ENCODE measurements around the gene ATAD3A.
A peak's percentile ranks its signal among the peaks of the same experiment; 100 is the strongest.
"Not testable (repeated sequence)": the region's sequence is repeated elsewhere in the genome, so short reads cannot be mapped to it uniquely, and the experiment has no call there.

ATAD3A gene

GRCh38 chr1:1511533-1512285 is at the start of gene ATAD3A:
Gene ATAD3A, plus strand, starts transcription at chr1:1512162. Its CDS starts 107 bp downstream, at chr1:1512269.
- DNase-seq: peak; percentile 96

GRCh38 chr1:1462318-1462966 is 49.5 kb upstream of the ATAD3A start:
- no peak for DNase-seq

DNA sequence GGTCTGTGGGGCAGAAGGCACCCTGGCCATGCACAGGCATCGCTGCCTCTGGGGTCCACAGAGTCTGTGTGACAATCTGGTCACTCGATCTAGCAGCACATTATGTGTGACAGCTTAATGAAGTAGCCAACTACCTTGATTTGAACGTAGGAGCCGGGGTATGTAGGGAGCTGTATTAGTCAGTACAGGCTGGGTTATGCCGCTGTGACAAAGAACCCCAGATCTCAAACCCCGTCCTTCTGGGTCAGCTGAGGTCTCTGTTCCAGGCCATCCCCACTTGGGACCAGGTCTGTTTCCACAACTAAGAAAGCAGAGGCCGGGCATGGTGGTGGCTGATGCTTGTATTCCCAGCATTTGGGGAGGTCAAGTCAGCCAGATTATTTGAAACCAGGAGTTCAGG is 48.6 kb upstream of the ATAD3A start:
- no peak for DNase-seq

DNA sequence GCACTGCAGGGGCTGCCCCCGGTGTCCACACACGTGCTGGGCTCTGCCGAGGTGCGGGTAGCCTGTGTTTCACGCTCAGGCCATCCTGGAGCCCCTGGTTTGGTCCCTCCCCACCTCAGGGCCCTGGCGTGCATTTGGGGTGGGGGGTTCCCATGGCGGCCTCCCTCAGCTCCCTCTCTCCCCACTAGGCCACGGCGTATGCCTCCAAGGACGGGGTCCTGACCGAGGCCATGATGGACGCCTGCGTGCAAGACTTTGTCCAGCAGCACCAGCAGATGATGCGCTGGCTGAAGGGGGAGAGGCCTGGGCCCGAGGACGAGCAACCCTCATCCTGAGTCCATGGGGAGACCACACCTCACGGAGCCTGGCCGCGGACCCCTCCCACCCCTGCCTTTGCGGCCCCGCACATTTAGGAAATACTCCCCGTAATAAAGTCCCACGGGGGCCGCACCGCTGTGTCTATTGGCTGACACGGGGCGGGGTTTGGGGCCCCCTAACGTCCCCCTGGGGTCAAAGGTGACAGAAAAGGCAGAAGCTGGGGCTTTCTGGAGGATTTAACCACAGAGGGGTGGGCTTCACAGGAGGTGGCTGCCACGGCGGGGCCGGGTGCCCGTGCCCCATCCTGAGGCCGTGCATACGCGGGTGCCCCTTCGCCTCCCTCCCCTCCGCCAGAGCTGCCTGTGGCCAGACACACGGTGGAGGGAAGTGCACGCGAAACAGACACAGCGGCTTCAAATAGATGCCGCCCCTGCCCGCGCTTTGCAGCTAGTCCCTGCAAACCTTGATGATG is 43.6 kb upstream of the ATAD3A start:
- DNase-seq: not testable (repeated sequence)

GRCh38 chr1:1470626-1471388 is 41.2 kb upstream of the ATAD3A start:
- no peak for DNase-seq

GRCh38 chr1:1471389-1472052 is 40.4 kb upstream of the ATAD3A start, which contains the start of gene ATAD3B:
Gene ATAD3B, plus strand, starts transcription at chr1:1471765. Its CDS starts 120 bp downstream, at chr1:1471885.
- DNase-seq: peak; percentile 82

DNA sequence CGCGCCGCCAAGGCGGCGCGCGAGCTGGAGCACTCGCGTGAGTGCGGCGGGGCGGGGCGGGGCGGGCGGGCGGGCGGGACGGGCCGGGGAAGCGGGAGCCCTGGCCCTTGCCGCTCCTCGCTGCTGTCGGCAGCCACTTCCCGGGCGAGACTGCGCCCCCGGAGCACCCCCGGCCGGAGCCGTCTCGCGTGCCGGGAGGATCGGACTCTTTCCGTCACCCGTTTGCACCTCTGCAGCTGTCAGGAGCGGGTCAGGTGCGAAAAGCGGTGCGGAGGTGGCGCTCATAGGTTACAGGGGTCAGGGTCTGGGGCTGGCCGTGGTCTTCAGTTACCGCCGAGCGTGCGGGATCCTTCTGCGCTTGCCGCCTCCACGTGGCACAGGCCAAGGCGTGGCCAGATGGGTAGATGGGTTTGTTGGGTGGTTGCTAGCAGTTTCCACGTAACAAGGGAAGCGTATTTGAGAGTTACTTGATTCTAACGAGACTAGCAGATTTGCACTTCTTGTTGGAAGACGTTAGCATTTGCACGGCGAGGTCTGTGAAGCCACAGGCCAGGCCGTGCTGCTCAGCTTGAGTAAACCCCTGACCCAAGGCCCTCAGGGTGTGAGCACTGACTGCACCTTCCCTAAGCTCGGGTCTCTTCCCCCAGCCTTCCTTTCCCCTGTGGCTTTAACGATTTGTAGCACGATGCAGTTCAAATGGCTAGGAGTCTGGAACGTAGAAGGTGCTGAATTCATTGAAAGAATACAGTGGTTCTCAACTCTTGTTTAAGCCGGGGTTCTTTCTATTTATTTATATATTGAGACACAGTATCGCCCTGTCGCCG is 39.7 kb upstream of the ATAD3A start:
- DNase-seq: not testable (repeated sequence)

DNA sequence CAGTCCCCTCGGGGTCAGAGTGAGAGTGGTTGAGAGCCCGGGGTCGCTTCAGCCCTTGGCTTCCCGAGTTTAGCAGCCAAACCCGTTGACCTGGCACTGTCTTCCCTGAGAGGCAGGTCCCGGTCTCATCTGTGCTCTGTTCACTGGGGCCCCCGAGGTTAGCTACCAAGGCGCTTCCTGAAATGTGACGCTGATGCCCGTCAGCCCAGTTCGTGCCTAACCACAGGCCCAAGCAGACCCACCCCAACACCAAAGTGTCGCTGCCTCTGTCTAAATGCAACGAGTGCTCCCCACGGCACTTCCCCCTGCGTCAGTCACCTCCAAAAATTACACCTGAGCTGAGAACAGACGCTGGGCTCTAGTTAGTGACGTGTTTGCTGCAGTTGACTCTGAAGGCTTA is 36.0 kb upstream of the ATAD3A start:
- not testable (repeated sequence) for DNase-seq

- DNase-seq: no peak
These were observed 34.8 kb upstream of the ATAD3A start for GRCh38 chr1:1477206-1477605.

GRCh38 chr1:1479547-1480487 is 32.1 kb upstream of the ATAD3A start:
- no peak for DNase-seq

DNA sequence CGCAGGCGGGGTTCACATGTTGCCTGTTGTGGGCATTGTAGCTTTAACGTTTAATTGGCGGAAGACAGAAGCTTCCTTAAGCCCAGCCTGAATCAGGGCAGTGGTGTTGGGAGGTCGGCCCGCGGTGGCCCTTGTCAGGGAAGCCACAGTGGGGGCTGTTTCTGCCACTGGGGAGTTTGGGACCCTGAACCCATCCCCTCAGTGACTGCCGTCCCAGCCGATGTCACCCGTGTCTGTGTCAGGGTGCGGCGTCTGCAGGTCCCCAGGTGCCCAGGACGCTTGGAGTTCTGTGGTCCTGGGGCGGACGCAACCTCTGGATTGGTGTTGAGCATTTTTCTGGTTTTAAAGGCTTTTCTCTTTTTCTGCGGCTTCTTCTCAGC is 31.5 kb upstream of the ATAD3A start:
- DNase-seq: not testable (repeated sequence)

- DNase-seq: not testable (repeated sequence)
These were observed 30.2 kb upstream of the ATAD3A start for GRCh38 chr1:1481811-1482210.

DNA sequence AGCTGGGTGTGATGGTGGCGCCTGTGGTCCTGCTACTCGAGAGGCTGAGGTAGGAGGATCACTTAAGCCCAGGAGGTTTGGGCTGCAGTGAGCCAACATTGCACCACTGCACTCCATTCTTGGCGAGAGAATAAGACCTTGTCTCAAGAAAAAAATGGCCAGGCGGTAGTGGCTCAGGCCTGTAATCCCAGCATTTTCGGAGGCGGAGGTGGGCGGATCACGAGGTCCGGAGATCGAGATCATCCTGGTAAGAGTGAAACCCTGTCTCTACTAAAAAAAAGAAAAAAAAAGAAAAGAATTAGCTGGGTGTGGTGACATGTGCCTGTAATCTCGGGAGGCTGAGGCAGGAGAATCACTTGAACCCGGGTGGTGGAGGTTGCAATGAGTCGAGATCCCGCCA is 29.1 kb upstream of the ATAD3A start:
- DNase-seq: no peak

- DNase-seq: no peak
These were observed 28.2 kb upstream of the ATAD3A start for GRCh38 chr1:1483714-1484113.

DNA sequence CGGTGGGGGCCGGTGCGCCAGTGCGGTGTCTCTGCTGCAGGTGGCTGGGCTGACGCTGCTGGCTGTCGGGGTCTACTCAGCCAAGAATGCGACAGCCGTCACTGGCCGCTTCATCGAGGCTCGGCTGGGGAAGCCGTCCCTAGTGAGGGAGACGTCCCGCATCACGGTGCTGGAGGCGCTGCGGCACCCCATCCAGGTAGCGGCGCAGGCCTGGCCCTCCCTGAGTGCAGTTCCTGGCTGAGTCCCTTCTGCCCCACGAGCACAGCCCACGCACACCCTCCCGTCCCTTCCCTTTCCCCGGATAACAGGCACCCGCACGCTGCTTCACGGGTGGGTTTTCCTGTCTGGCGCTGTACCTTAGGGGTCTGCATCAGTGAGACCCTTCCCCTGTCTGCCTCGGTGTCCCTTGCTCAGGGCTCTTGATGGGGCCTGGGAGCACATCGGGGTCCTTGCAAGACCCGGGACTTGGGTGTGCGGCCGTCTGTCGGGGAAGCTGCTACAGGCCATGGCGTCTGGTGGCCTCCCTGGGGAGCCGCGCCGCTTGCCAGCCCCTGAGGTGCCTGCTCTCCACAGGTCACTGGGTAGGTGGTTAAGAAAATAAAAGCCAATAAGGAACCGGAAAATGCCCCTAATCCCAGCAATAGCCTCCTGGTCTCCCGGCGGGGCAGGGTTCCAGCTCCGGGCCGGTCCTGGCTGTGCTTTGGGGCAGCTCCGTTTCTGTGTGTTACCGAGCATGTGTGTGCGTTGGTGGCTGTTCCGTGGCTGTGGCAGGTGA is 26.8 kb upstream of the ATAD3A start:
- not testable (repeated sequence) for DNase-seq

DNA sequence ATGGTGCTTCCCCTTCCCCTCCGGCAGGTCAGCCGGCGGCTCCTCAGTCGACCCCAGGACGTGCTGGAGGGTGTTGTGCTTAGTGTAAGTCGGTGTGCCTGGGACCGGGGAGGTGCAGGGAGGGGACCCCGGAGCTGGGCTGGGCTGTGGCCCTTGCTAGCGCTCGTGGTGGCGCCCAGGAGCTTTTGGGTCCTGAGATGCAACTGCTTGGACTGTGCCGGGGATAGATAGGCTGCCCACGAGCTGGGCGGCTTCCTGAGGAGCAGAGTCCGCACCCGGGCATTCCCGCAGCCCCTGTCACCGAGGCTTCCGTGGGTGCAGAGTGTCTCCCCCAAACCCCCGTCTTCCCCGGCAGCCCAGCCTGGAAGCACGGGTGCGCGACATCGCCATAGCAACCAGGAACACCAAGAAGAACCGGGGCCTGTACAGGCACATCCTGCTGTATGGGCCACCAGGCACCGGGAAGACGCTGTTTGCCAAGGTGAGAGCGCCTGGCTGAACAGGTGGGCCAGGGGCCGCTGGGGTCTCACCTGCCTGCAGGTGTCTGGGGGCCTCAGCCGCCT is 26.1 kb upstream of the ATAD3A start:
- DNase-seq: not testable (repeated sequence)

DNA sequence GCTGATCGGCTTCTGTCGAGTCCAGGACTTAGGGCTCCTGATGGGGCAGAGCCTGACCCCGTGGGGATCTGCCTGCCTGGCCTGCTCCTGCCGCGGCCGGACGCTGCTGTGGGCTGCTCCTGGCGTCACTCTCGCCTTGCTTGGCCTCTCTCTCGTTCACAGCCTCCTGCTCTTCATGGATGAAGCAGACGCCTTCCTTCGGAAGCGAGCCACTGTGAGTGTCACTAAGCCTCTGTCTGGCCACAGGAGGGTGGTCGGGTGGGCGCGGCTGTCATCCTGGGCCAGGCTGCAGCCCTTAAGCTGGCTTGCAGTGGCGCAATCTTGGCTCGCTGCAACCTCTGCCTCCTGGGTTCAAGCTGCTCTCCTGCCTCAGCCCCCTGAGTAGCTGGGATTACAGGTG is 24.3 kb upstream of the ATAD3A start:
- DNase-seq: no peak

GRCh38 chr1:1489231-1489630 is 22.7 kb upstream of the ATAD3A start:
- DNase-seq: no peak

DNA sequence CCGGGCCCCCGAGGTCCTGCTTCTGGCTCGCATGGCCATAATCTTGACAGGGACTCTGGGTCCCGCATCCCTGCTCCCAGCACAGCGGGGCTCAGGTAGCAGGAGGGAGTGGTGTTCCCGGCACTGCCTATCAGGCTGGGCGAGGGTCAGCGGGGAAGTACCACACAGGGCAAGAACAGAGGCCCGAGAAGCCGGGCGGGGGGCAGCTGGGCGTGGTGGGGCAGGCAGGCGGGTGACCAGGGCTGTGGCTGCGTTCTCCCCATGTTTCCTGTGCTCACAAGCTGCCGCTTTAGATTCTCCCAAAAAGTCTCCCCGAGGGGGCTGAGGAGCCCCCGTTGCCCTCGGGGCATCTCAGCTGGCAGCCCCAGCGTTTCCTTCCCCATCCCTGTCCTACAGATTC is 22.1 kb upstream of the ATAD3A start:
- DNase-seq: no peak
